CD14-positive monocyte (primary cell): Measurements from ENCODE around the gene FBXO46. TPM values are rescaled to one million over a fixed set of nuclear protein-coding genes. Genes with fewer than 3 reads are reported as not detected.

ENCODE experiments used
- DNase-seq, 3 donors: peaks; one replicate each; pipeline ENCODE4 v3.0.0-alpha.2; 2011 to 2022
- H2AFZ ChIP-seq: 2 replicates; pipeline ENCODE4 v1.6.0; 2012; ENCODE audit warnings: mild to moderate bottlenecking, low read depth, low read length, inconsistent platforms; ENCODE audit not compliant: insufficient read depth, poor library complexity, severe bottlenecking
- H3K27ac ChIP-seq, 2 donors: 1 replicate in 1 of 2; 2 replicates in 1 of 2; pipeline ENCODE4 v1.5.1; 2012 to 2013; ENCODE audit warnings: low read length in 2 of 2, control low read depth in 1 of 2, inconsistent platforms in 1 of 2, low read depth in 1 of 2, mild to moderate bottlenecking in 1 of 2
- H3K27me3 ChIP-seq, 2 donors: one replicate each; pipeline versions ENCODE4 v1.6.0 to v1.6.1; 2011 to 2013; ENCODE audit warnings: low read length in 2 of 2; ENCODE audit not compliant: control insufficient read depth in 2 of 2, insufficient read depth in 2 of 2
- H3K36me3 ChIP-seq, 2 donors: replicated peaks in 1 of 2; 1 replicate in 1 of 2; 2 replicates in 1 of 2; pipeline versions ENCODE4 v1.5.1 to v1.6.1; 2012 to 2013; ENCODE audit warnings: low read length in 2 of 2, control low read depth in 1 of 2, inconsistent platforms in 1 of 2, mild to moderate bottlenecking in 1 of 2; ENCODE audit not compliant: insufficient read depth in 2 of 2, control insufficient read depth in 1 of 2
- H3K4me1 ChIP-seq, 2 donors: 1 replicate in 1 of 2; 2 replicates in 1 of 2; pipeline versions ENCODE4 v1.5.1 to v1.6.1; 2012 to 2013; ENCODE audit warnings: low read length in 2 of 2, control low read depth in 1 of 2, inconsistent platforms in 1 of 2, mild to moderate bottlenecking in 1 of 2, moderate library complexity in 1 of 2; ENCODE audit not compliant: insufficient read depth in 2 of 2, control insufficient read depth in 1 of 2
- H3K4me2 ChIP-seq: replicated peaks from 2 replicates; pipeline ENCODE3; 2012; ENCODE audit warnings: low read length, moderate library complexity, mild to moderate bottlenecking; ENCODE audit not compliant: poor library complexity, severe bottlenecking; ENCODE audit errors: extremely low read depth
- H3K4me3 ChIP-seq, 3 experiments: fragments of 200-600 bp in 1 of 3; sonication (generic) in 1 of 3; replicated peaks in 1 of 3; 1 replicate in 2 of 3; 2 replicates in 1 of 3; pipeline ENCODE4 v1.5.1; 2011 to 2013; ENCODE audit warnings: low read length in 3 of 3, mild to moderate bottlenecking in 3 of 3, control low read depth in 2 of 3, low read depth in 2 of 3, inconsistent platforms in 1 of 3, moderate library complexity in 1 of 3
- H3K79me2 ChIP-seq: 2 replicates; pipeline ENCODE4 v1.6.0; 2012; ENCODE audit warnings: mild to moderate bottlenecking, control low read depth, inconsistent platforms, low read length, moderate library complexity; ENCODE audit not compliant: insufficient read depth
- H3K9ac ChIP-seq: 2 replicates; pipeline ENCODE4 v1.6.0; 2017; ENCODE audit warnings: low read length, mild to moderate bottlenecking; ENCODE audit not compliant: insufficient read depth, poor library complexity, severe bottlenecking
- H3K9me3 ChIP-seq, 2 donors: replicated peaks in 1 of 2; 1 replicate in 1 of 2; 2 replicates in 1 of 2; pipeline versions ENCODE4 v1.5.1 to v1.6.1; 2012 to 2013; ENCODE audit warnings: low read length in 2 of 2, control low read depth in 1 of 2; ENCODE audit not compliant: control insufficient read depth in 1 of 2, insufficient read depth in 1 of 2
- H4K20me1 ChIP-seq: 2 replicates; pipeline ENCODE4 v1.6.0; 2012; ENCODE audit warnings: mild to moderate bottlenecking, low read length, control low read depth, moderate library complexity; ENCODE audit not compliant: insufficient read depth
- H3K27ac Mint-ChIP-seq, 7 donors: one replicate each; pipeline ENCODE4 v1.8.0; 2020; ENCODE audit warnings: mild to moderate bottlenecking in 7 of 7, mixed read lengths in 7 of 7, moderate library complexity in 6 of 7, inconsistent platforms in 2 of 7
- H3K27me3 Mint-ChIP-seq, 3 donors: one replicate each; pipeline ENCODE4 v1.8.0; 2021 to 2022; ENCODE audit warnings: low read depth in 3 of 3, mild to moderate bottlenecking in 3 of 3, mixed read lengths in 3 of 3, moderate library complexity in 3 of 3, inconsistent platforms in 1 of 3
- H3K36me3 Mint-ChIP-seq, 2 donors: one replicate each; pipeline ENCODE4 v1.8.0; 2020; ENCODE audit warnings: mixed read lengths in 2 of 2, inconsistent platforms in 1 of 2, mild to moderate bottlenecking in 1 of 2
- H3K4me1 Mint-ChIP-seq: one replicate; pipeline ENCODE4 v1.8.0; 2020; ENCODE audit warnings: mild to moderate bottlenecking, mixed read lengths
- H3K4me3 Mint-ChIP-seq, 2 donors: one replicate each; pipeline ENCODE4 v1.8.0; 2020; ENCODE audit warnings: mild to moderate bottlenecking in 2 of 2, mixed read lengths in 2 of 2, moderate library complexity in 1 of 2
- H3K9me3 Mint-ChIP-seq, 7 donors: one replicate each; pipeline ENCODE4 v1.8.0; 2020 to 2022; ENCODE audit warnings: mixed read lengths in 7 of 7, mild to moderate bottlenecking in 6 of 7, moderate library complexity in 6 of 7, inconsistent platforms in 2 of 7
- WGBS: methylation state at CpG from one replicate; pipeline ENCODE4 v1.1.5; 2013; ENCODE audit warnings: missing lambda C conversion rate; ENCODE audit not compliant: insufficient coverage; 5-methylcytosine and 5-hydroxymethylcytosine counted together
- intact Hi-C, 2 donors: fragments of 100-400 bp; cut with micrococcal nuclease; formaldehyde crosslinking; loops; one replicate each; pipeline versions ENCODE4 v1.15.0 to v1.15.1; 2023
- polyA plus RNA-seq, 3 donors: library from polyadenylated mRNA; depleted of rRNA in 1 of 3; unstranded in 2 of 3; stranded (reverse) in 1 of 3; fragments of 300-500 nt in 2 of 3; fragments of >200 nt in 1 of 3; fragmentation: Illumina TruSeq in 2 of 3; gene quantifications; 1 replicate in 2 of 3; 2 replicates in 1 of 3; pipeline ENCODE4 v1.2.3, GENCODE V29; 2012 to 2021
- TF ChIP-seq, protein P1 (sequence below): fragments of 200-600 bp; IDR thresholded peaks from one replicate; pipeline ENCODE4 v1.8.0; 2022; ENCODE audit warnings: antibody characterized with exemption, mild to moderate bottlenecking

The FBXO46 gene
- polyA plus RNA-seq, 3 donors: 3.8 to 6.8 (median 5.5) TPM

DNA sequence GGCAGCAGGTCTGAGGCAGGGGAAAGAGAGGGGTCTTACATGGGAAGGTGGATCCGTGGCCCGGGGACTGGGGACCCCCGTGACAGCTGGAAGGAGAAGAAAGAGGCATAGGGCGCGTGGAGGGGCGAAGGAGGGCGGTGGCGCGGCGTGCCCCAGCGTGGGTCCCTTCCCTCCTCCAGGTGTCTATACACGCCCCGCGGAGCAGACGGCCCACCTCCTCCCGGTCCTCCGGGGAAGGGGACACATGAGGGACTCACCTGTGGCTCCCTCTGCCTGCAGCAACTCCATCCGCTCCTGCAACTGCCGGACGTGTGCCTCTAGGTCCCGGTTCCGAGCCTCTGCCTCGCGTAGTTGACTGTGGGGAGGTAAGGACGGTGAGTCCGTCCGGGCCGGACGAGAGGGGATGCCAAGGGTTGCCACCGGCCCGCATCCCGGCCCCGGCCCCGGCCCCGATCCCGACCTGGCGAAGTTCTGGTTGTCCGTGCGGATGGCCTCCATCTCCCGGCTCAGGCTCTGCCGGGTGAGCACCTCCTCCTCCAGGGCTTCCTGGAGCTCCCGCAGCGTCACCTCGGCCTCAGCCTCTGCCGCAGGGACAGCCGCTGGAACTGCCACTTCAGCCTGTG, 40.7 kb upstream of the FBXO46 start:
- no peak overlapping the region for H2AFZ ChIP-seq
- H3K36me3 ChIP-seq: no peaks in the 10 kb centered on the region
- Mint-ChIP-seq H3K36me3 (peaks cover 4 to 6% of the 10 kb centered on the region in 2 donors), H3K27ac (no peak overlapping the region), H3K27me3 (peaks cover 69 to 99% (median 75%) of the 10 kb centered on the region in 3 donors), H3K4me3 (peak overlapping the region in 1 of 2 donors; percentile 87), H3K9me3 (peaks cover 0 to 22% (median 16%) of the 10 kb centered on the region in 7 donors), H3K4me1 (peaks cover 22% of the 10 kb centered on the region)
- no peak for DNase-seq
- 93% methylated on average over 41 of the region's 46 CpGs for WGBS
- H3K4me2 ChIP-seq: no peak overlapping the region
- TF ChIP-seq, protein P1, sequence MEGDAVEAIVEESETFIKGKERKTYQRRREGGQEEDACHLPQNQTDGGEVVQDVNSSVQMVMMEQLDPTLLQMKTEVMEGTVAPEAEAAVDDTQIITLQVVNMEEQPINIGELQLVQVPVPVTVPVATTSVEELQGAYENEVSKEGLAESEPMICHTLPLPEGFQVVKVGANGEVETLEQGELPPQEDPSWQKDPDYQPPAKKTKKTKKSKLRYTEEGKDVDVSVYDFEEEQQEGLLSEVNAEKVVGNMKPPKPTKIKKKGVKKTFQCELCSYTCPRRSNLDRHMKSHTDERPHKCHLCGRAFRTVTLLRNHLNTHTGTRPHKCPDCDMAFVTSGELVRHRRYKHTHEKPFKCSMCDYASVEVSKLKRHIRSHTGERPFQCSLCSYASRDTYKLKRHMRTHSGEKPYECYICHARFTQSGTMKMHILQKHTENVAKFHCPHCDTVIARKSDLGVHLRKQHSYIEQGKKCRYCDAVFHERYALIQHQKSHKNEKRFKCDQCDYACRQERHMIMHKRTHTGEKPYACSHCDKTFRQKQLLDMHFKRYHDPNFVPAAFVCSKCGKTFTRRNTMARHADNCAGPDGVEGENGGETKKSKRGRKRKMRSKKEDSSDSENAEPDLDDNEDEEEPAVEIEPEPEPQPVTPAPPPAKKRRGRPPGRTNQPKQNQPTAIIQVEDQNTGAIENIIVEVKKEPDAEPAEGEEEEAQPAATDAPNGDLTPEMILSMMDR: no peak
- H3K27ac ChIP-seq: no peak overlapping the region
- peaks cover 49% of the 10 kb centered on the region for H4K20me1 ChIP-seq
- H3K4me3 ChIP-seq: no peak overlapping the region
- intact Hi-C loops: no loop called here
- peaks cover 27 to 35% of the 10 kb centered on the region in 2 donors for H3K4me1 ChIP-seq
- H3K9me3 ChIP-seq: peaks cover 6 to 20% of the 10 kb centered on the region in 2 donors
- H3K79me2 ChIP-seq: no peaks in the 10 kb centered on the region
- peaks cover 56 to 85% of the 10 kb centered on the region in 2 donors for H3K27me3 ChIP-seq
- H3K9ac ChIP-seq: no peak overlapping the region

GRCh38 chr19:45770192-45771101, 39.8 kb upstream of the FBXO46 start:
- H3K4me2 ChIP-seq: peak overlapping the region; percentile 87
- peak; percentile 75 to 80 (median 76) for DNase-seq
- H3K4me3 ChIP-seq: peak overlapping the region in 2 of 3 experiments; percentile 26 to 77
- H2AFZ ChIP-seq: peak overlapping the region; percentile 38
- H3K9me3 ChIP-seq: peaks cover 6 to 20% of the 10 kb centered on the region in 2 donors
- 1% methylated on average over 78 of the region's 79 CpGs for WGBS
- peaks cover 75 to 99% (median 82%) of the 10 kb centered on the region in 3 donors for H3K27me3 Mint-ChIP-seq
- H3K4me1 Mint-ChIP-seq: peaks cover 22% of the 10 kb centered on the region
- H3K27me3 ChIP-seq: peaks cover 58 to 92% of the 10 kb centered on the region in 2 donors
- peaks cover 27 to 35% of the 10 kb centered on the region in 2 donors for H3K4me1 ChIP-seq
- no peak overlapping the region for H3K27ac ChIP-seq
- H4K20me1 ChIP-seq: peaks cover 48% of the 10 kb centered on the region
- peaks cover 0 to 20% (median 14%) of the 10 kb centered on the region in 7 donors for H3K9me3 Mint-ChIP-seq
- intact Hi-C loops: loop anchor here (1.0 kb wide), 1 partner anchor 29 kb away; no protein-coding TSS in a partner anchor
- H3K36me3 ChIP-seq: no peaks in the 10 kb centered on the region
- H3K36me3 Mint-ChIP-seq: peaks cover 4 to 6% of the 10 kb centered on the region in 2 donors
- H3K79me2 ChIP-seq: no peaks in the 10 kb centered on the region
- peak overlapping the region in 1 of 7 donors; percentile 50 for H3K27ac Mint-ChIP-seq
- H3K4me3 Mint-ChIP-seq: peak overlapping the region; percentile 58 to 88
- H3K9ac ChIP-seq: no peak overlapping the region
- TF ChIP-seq, protein P1: peak; percentile 99
